Activated CD8-positive, alpha-beta memory T cell treated with anti-CD3 and anti-CD28 coated beads for 4 hours (primary cell): ENCODE results near the gene STBD1.
"Not testable (repeated sequence)": the region's sequence is repeated elsewhere in the genome, so short reads cannot be mapped to it uniquely, and the experiment has no call there.

ENCODE experiments used
- DNase-seq, 2 donors: peaks; one replicate each; pipeline ENCODE4 v3.0.0-alpha.2; 2020; ENCODE audit warnings: low read depth in 2 of 2

STBD1 gene

DNA sequence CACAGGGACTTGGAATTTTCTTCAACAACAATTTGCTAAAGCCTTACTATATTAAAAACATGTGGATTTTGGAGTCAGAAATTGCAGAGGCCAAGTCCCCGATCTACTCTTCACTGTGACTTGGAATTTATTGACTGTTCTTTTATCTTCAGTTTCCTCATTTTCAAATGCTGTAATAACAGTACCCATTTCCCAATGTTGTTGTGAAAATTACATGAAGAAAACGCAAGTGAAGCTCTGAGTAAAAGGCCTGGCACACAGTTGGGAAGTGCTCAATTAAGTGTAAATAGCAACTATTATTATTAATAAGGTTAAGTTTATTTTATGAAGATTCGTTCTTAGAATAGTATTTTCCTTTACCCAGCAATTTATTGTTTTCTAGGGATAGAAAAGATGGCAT, 15.7 kb downstream of the STBD1 start:
- no peak for DNase-seq

- no peak for DNase-seq
These were observed 18.5 kb downstream of the STBD1 start for GRCh38 chr4:76325072-76325471.

DNA sequence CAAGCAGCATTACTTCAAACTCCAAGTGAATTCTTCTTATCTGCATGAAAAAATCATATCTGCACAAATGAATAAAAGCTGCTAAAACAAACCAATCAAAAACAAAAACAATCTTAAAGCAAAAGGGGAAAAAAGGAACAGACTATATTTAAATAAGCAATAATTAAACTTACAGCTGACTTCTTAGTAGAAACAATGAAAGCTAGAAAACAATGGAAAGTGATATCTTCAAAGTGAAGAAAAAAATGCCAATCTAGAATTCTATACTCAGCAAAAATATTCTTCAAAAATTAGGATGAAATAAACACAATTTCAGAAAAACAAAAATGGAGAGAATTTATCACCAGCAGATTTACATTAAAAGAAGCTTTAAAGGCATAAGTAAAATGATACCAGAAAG, 20.0 kb downstream of the STBD1 start:
- DNase-seq, result no peak

GRCh38 chr4:76334885-76335284, 28.4 kb downstream of the STBD1 start:
- no peak for DNase-seq

DNA sequence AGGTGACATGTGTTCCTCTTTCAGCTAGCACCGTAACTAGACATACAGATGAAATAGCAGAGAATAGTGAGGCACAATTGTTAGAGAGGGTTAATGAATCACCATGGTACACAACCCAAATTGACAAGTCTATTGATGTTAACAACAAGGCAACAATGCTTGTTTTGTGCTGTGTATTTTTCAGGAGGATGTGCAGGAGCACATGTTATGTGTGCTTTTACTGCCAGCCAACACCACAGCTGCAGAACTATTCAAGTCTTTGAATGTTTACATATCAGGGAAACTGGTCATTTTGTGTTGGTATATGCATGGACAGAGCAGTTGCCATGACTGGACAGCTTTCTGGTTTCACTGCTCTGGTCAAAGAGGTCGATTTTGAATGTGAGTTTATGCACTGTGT, 32.8 kb downstream of the STBD1 start:
- no peak for DNase-seq

GRCh38 chr4:76341063-76341462, 34.5 kb downstream of the STBD1 start:
- no peak for DNase-seq

DNA sequence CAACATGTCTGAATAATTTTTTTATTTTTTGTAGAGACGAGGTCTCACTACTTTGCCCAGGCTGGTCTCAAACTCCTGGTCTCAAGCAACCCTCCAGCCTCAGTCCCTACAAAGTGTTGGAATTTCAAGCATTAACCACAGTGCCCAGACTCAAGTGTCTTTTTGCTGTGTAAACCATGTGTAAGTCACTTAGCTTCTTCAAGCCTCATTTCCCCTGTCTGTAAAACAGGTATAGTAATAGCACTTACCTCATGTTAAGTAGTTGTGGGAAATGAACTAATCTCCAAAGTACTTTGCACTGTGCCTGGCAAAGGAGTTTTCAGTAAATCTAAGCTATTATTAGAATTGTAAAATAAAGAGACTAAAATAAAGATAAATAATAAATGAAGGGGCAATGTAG, 35.7 kb downstream of the STBD1 start:
- no peak for DNase-seq

GRCh38 chr4:76342803-76343202, 36.3 kb downstream of the STBD1 start:
- no peak for DNase-seq

DNA sequence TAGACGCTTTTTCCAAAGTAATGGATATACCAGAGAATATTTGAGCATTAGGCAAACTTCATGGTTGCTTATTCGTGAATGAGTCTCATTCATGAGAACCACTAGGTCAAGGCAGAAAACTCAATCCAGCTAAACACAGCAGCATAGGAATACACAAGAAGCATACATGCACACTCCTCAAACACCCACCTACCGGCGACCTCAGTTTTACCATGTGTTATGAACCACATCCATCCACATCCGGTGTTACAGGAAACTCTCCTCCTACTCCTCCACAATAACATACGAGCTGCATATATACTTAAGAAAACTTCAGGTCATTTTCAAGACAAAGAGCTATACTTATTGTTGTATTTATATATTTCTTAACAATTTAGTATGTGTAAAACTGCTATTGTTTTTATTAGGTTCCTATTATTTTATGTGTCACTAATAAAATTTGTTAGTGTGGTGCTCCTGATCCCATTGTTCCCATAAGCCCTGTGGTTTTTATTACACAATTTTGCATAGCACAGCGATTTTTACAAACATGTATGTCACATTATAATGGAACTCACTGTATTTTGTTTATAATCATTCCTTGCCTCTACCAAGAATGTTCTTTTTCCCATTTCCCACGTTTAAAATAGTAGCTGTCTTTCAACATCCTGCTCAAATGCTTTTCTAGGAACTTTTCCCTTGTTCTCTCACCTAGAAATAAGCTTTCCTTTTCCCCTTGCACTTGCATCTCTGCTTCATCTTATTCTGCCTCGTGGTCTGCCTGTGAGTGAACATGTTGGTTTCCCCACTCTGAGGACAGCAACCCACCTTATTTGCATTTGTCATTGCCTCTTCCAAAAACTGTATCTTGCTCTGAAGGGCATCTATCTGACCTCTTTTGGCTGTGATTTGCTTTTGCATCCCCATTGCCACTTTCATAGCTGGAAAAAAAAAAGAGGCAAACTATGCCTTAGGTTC, 48.3 kb downstream of the STBD1 start:
- DNase-seq, result peak in 1 of 2 donors; percentile 3

GRCh38 chr4:76357981-76358380, 51.4 kb downstream of the STBD1 start:
- no peak for DNase-seq

GRCh38 chr4:76359881-76360466, 53.4 kb downstream of the STBD1 start:
- DNase-seq, result not testable (repeated sequence)
